ENCODE data around the gene OXSR1. TPM values are rescaled to one million over a fixed set of nuclear protein-coding genes. Genes with fewer than 3 reads are reported as not detected.

The OXSR1 gene
- total RNA-seq, 1 experiment from 2014 or later: 35.1 TPM

DNA sequence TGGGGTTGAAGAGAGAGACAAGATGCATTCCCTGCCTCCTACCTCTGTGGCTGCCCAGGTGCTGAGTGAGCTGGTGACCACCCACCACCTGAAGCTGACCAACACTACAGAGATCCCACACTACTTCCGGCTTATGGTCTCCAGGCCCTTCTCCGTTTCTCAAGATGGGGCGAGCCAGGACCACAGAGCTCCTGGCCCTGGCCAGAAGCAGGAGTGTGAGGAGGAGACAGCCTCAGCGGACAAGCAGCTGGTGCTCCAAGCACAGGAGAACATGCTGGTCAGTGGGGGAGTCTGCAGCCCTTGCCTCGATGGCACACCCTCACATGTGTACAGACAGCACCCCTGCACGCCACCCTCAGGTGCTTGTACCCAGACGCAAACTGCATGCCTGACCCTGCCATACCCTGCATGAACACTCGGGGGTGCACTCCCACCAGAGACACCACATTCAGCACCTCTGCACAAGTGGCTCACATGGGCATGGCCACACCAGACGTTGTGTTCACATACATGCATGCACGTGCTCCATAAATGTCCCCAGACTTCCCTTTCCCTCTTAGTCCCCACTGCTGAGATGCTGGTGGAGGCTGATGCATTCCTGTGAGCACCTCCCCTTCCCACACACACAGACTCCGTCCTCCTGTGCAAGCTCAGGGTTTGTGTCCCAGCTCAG, 47.5 kb upstream of the OXSR1 start:
- no peak overlapping the region for H3K9ac ChIP-seq (ENCODE audit: low read length)
- ChIA-PET POLR2A (interaction anchor here (0.7 kb wide), 1 partner anchor 116 kb away, joined by 4 read pairs; no protein-coding TSS in a partner anchor), CTCF (interaction anchor here (0.6 to 2.5 kb wide), 7 partner anchors 9 to 529 kb away, joined by 3 to 7 read pairs (median 5); partner anchors contain the start of genes ACAA1 and SLC22A14), RAD21 (ENCODE audit: low non-redundant PET in 1 of 2, low total read pairs in 2 of 2, uncharacterized antibody in 2 of 2, unreplicated experiment in 2 of 2) (no interaction called here)
- H3K79me2 ChIP-seq (ENCODE audit: insufficient read depth, low read length): no peaks in the 10 kb centered on the region
- H3K27me3 ChIP-seq (ENCODE audit: insufficient read depth, low read length): no peaks in the 10 kb centered on the region
- no peak overlapping the region for H3K4me2 ChIP-seq (ENCODE audit: low read length)
- DNase-seq (ENCODE audit: low read depth, low spot score) (peak; percentile 40), ATAC-seq (peak; percentile 89)
- no peaks in the 10 kb centered on the region for H3K9me2 ChIP-seq (ENCODE audit: insufficient read depth)
- no peaks in the 10 kb centered on the region for H3K9me3 ChIP-seq (ENCODE audit: control insufficient read depth in 1 of 2, insufficient read depth in 1 of 2, low read depth in 1 of 2, low read length in 2 of 2)
- H4K20me1 ChIP-seq (ENCODE audit: insufficient read depth): no peaks in the 10 kb centered on the region
- H3K27ac ChIP-seq (ENCODE audit: low read depth, low read length): no peak overlapping the region
- intact Hi-C loops (cut with micrococcal nuclease): loop anchor here (1.0 to 10.0 kb wide), 6 partner anchors 129 to 724 kb away; partner anchors contain the start of gene XYLB
- H3K4me1 ChIP-seq (ENCODE audit: control insufficient read depth in 1 of 2, insufficient read depth in 2 of 2, low read length in 2 of 2): peaks cover 5 to 11% of the 10 kb centered on the region in 2 experiments; a peak in 3 of 4 replicates
- no peak overlapping the region for H3K4me3 ChIP-seq (replicated peaks in 1 of 2; ENCODE audit: low read depth in 1 of 2, low read length in 2 of 2)
- H3K36me3 ChIP-seq (ENCODE audit: control insufficient read depth in 1 of 2, insufficient read depth in 2 of 2, low read length in 2 of 2): peaks cover 0 to 4% of the 10 kb centered on the region in 2 experiments; a peak in 2 of 4 replicates
- H2AFZ ChIP-seq (ENCODE audit: low read depth, low read length, poor library complexity, severe bottlenecking): no peak overlapping the region
- no TSS peak for BruUV-seq (replicated peaks)
- peak; percentile 35; the same call in 1 of the 2 replicates for TF ChIP-seq POLR2AphosphoS5 (IDR thresholded peaks at IDR 0.05; ENCODE audit: low read depth, low read length)
- TF ChIP-seq ZFX (IDR thresholded peaks at IDR 0.05): no peak
- no peak for TF ChIP-seq CBX3 (IDR thresholded peaks at IDR 0.05; ENCODE audit: low read depth)
- TF ChIP-seq, protein P1, sequence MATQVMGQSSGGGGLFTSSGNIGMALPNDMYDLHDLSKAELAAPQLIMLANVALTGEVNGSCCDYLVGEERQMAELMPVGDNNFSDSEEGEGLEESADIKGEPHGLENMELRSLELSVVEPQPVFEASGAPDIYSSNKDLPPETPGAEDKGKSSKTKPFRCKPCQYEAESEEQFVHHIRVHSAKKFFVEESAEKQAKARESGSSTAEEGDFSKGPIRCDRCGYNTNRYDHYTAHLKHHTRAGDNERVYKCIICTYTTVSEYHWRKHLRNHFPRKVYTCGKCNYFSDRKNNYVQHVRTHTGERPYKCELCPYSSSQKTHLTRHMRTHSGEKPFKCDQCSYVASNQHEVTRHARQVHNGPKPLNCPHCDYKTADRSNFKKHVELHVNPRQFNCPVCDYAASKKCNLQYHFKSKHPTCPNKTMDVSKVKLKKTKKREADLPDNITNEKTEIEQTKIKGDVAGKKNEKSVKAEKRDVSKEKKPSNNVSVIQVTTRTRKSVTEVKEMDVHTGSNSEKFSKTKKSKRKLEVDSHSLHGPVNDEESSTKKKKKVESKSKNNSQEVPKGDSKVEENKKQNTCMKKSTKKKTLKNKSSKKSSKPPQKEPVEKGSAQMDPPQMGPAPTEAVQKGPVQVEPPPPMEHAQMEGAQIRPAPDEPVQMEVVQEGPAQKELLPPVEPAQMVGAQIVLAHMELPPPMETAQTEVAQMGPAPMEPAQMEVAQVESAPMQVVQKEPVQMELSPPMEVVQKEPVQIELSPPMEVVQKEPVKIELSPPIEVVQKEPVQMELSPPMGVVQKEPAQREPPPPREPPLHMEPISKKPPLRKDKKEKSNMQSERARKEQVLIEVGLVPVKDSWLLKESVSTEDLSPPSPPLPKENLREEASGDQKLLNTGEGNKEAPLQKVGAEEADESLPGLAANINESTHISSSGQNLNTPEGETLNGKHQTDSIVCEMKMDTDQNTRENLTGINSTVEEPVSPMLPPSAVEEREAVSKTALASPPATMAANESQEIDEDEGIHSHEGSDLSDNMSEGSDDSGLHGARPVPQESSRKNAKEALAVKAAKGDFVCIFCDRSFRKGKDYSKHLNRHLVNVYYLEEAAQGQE (IDR thresholded peaks at IDR 0.05; ENCODE audit: low read depth): no peak
- no peak for TF ChIP-seq EGR1 (IDR thresholded peaks at IDR 0.05; ENCODE audit: low read depth)
- no peak for TF ChIP-seq ZNF274 (IDR thresholded peaks at IDR 0.05; ENCODE audit: low read depth, low read length)
- peak; percentile 86 to 88 (median 86) for TF ChIP-seq CTCF (IDR thresholded peaks at IDR 0.05 in 2 of 3, conservative IDR thresholded peaks at IDR 0.05 in 1 of 3; ENCODE audit: borderline replicate concordance in 1 of 3, insufficient read depth in 1 of 3, low read depth in 2 of 3, low read length in 2 of 3)
- no peak for TF ChIP-seq SRF (IDR thresholded peaks at IDR 0.05; ENCODE audit: low read depth)
- no peak for TF ChIP-seq ATF3 (IDR thresholded peaks at IDR 0.05)
- TF ChIP-seq RAD21 (IDR thresholded peaks at IDR 0.05; ENCODE audit: low read depth): peak; percentile 94
- TF ChIP-seq JUND (IDR thresholded peaks at IDR 0.05): no peak
- no peak for TF ChIP-seq EZH2 (IDR thresholded peaks at IDR 0.05)
- no peak for TF ChIP-seq EZH2phosphoT487 (IDR thresholded peaks at IDR 0.05; ENCODE audit: borderline replicate concordance)
- no peak for TF ChIP-seq ELF1 (IDR thresholded peaks at IDR 0.05; ENCODE audit: borderline replicate concordance, low read depth)
- TF ChIP-seq YY1 (IDR thresholded peaks at IDR 0.05; ENCODE audit: extremely low read depth, insufficient replicate concordance, low read depth, low read length): no peak
- TF ChIP-seq TCF7L2 (IDR thresholded peaks at IDR 0.05; ENCODE audit: borderline replicate concordance, extremely low read depth, insufficient read depth, insufficient read length): no peak
- TF ChIP-seq SP1 (IDR thresholded peaks at IDR 0.05; ENCODE audit: low read depth): no peak
- TF ChIP-seq POLR2A (IDR thresholded peaks at IDR 0.05; ENCODE audit: borderline replicate concordance, extremely low read depth, insufficient read depth, insufficient read length): no peak
- no peak for TF ChIP-seq CEBPB (IDR thresholded peaks at IDR 0.05; ENCODE audit: low read depth)
- no peak for TF ChIP-seq SIN3A (IDR thresholded peaks at IDR 0.05; ENCODE audit: low read depth)

Measured in HCT116 (cell line).